ENCODE measurements around the gene PPP6R2. TPM values are rescaled to one million over a fixed set of nuclear protein-coding genes. Genes with fewer than 3 reads are reported as not detected.
"Not testable (repeated sequence)": the region's sequence is repeated elsewhere in the genome, so short reads cannot be mapped to it uniquely, and the experiment has no call there.

PPP6R2 gene
- total RNA-seq, 1 donor from 2014 or later, result 62.8 TPM

- Mint-ChIP-seq H3K27ac (peak overlapping the region; percentile 78), H3K27me3 (no peaks in the 10 kb centered on the region), H3K9me3 (no peaks in the 10 kb centered on the region), H3K4me1 (ENCODE audit: unreplicated experiment) (peaks cover 7% of the 10 kb centered on the region), H3K4me3 (peak overlapping the region; percentile 96), H3K36me3 (no peaks in the 10 kb centered on the region)
- TF ChIP-seq CTCF (conservative IDR thresholded peaks at IDR 0.05), result no peak
- no peak for DNase-seq (ENCODE audit: extremely low spot score, unreplicated experiment)
Measured at GRCh38 chr22:50326225-50326955, 16.7 kb upstream of the PPP6R2 start.

GRCh38 chr22:50326956-50327710 lies 16.0 kb upstream of the PPP6R2 start, which contains the start of gene DENND6B:
DENND6B (minus strand) TSS chr22:50327012; CDS start chr22:50326988, 24 bp downstream.
- DNase-seq (ENCODE audit: extremely low spot score, unreplicated experiment), result peak; percentile 90
- Mint-ChIP-seq H3K4me3 (peak within 1 kb of the TSS; percentile 96), H3K4me1 (ENCODE audit: unreplicated experiment) (peaks cover 7% of the 10 kb centered on the region), H3K27me3 (no peaks in the 10 kb centered on the region), H3K27ac (peak within 1 kb of the TSS; percentile 78), H3K36me3 (no peaks in the 10 kb centered on the region), H3K9me3 (no peaks in the 10 kb centered on the region)
- TF ChIP-seq CTCF (conservative IDR thresholded peaks at IDR 0.05), result peak; percentile 73

GRCh38 chr22:50327711-50328019 lies 15.5 kb upstream of the PPP6R2 start:
- H3K27ac Mint-ChIP-seq, result peak overlapping the region; percentile 78

GRCh38 chr22:50329236-50329635 lies 13.9 kb upstream of the PPP6R2 start:
- no peak for DNase-seq (ENCODE audit: extremely low spot score, unreplicated experiment)
- Mint-ChIP-seq H3K27me3 (no peaks in the 10 kb centered on the region), H3K36me3 (no peaks in the 10 kb centered on the region), H3K4me1 (ENCODE audit: unreplicated experiment) (peaks cover 7% of the 10 kb centered on the region), H3K9me3 (no peaks in the 10 kb centered on the region), H3K27ac (no peak overlapping the region), H3K4me3 (peak overlapping the region; percentile 15)
- no peak for TF ChIP-seq CTCF (conservative IDR thresholded peaks at IDR 0.05)

More at GRCh38 chr22:50327711-50328019, 15.5 kb upstream of the PPP6R2 start:
- TF ChIP-seq CTCF (conservative IDR thresholded peaks at IDR 0.05), result no peak
- Mint-ChIP-seq H3K9me3 (no peaks in the 10 kb centered on the region), H3K27me3 (no peaks in the 10 kb centered on the region), H3K36me3 (no peaks in the 10 kb centered on the region), H3K4me3 (peak overlapping the region; percentile 82), H3K4me1 (ENCODE audit: unreplicated experiment) (peaks cover 7% of the 10 kb centered on the region)
- DNase-seq (ENCODE audit: extremely low spot score, unreplicated experiment), result no peak

- H3K36me3 Mint-ChIP-seq, result not testable (repeated sequence)
Measured at GRCh38 chr22:50334433-50334832, 8.7 kb upstream of the PPP6R2 start.

More at GRCh38 chr22:50334433-50334832, 8.7 kb upstream of the PPP6R2 start:
- H3K27ac Mint-ChIP-seq; H3K9me3 Mint-ChIP-seq; H3K4me1 Mint-ChIP-seq (ENCODE audit: unreplicated experiment); H3K27me3 Mint-ChIP-seq; H3K4me3 Mint-ChIP-seq; DNase-seq (ENCODE audit: extremely low spot score, unreplicated experiment): not testable (repeated sequence)

Measured in type B pancreatic cell (in vitro differentiated cells).